Glutamatergic neuron (in vitro differentiated cells): ENCODE results near the gene TNRC6A. TPM values are rescaled to one million over a fixed set of nuclear protein-coding genes. Genes with fewer than 3 reads are reported as not detected.
A peak's percentile ranks its signal among the peaks of the same experiment; 100 is the strongest.

Source experiments
- DNase-seq: peaks from one replicate; pipeline ENCODE4 v3.0.0; 2022
- H3K27ac Mint-ChIP-seq: one replicate; pipeline ENCODE4 v1.8.0; 2020; ENCODE audit warnings: mild to moderate bottlenecking, mixed read lengths, inconsistent platforms; ENCODE audit not compliant: unreplicated experiment
- H3K27me3 Mint-ChIP-seq: one replicate; pipeline ENCODE4 v1.8.0; 2020; ENCODE audit warnings: mild to moderate bottlenecking, moderate library complexity, mixed read lengths, inconsistent platforms; ENCODE audit not compliant: unreplicated experiment
- H3K36me3 Mint-ChIP-seq: one replicate; pipeline ENCODE4 v1.8.0; 2020; ENCODE audit warnings: mild to moderate bottlenecking, mixed read lengths, inconsistent platforms; ENCODE audit not compliant: unreplicated experiment
- H3K4me1 Mint-ChIP-seq: one replicate; pipeline ENCODE4 v1.8.0; 2020; ENCODE audit warnings: mild to moderate bottlenecking, low read depth, mixed read lengths, inconsistent platforms; ENCODE audit not compliant: unreplicated experiment
- H3K4me3 Mint-ChIP-seq: one replicate; pipeline ENCODE4 v1.8.0; 2020; ENCODE audit warnings: mild to moderate bottlenecking, mixed read lengths, inconsistent platforms; ENCODE audit not compliant: unreplicated experiment
- H3K9me3 Mint-ChIP-seq: one replicate; pipeline ENCODE4 v1.8.0; 2020; ENCODE audit warnings: mild to moderate bottlenecking, moderate library complexity, mixed read lengths, inconsistent platforms; ENCODE audit not compliant: unreplicated experiment
- total RNA-seq: library from RNA; stranded (reverse); fragmentation: NEBNext Ultra II Directional; extraction: Animal tissue kit (Norgen Biotek cat#: 25700); gene quantifications from one replicate; pipeline ENCODE4 v1.2.1, GENCODE V29; 2021; ENCODE audit not compliant: unreplicated experiment
- TF ChIP-seq, protein P1 (sequence below): fragments of 200-600 bp; sonication (generic); IDR thresholded peaks from one replicate; pipeline ENCODE4 v1.5.0; 2021; ENCODE audit not compliant: partially characterized antibody, unreplicated experiment

Gene TNRC6A
- total RNA-seq, 1 donor from 2014 or later: 91.6 TPM

DNA sequence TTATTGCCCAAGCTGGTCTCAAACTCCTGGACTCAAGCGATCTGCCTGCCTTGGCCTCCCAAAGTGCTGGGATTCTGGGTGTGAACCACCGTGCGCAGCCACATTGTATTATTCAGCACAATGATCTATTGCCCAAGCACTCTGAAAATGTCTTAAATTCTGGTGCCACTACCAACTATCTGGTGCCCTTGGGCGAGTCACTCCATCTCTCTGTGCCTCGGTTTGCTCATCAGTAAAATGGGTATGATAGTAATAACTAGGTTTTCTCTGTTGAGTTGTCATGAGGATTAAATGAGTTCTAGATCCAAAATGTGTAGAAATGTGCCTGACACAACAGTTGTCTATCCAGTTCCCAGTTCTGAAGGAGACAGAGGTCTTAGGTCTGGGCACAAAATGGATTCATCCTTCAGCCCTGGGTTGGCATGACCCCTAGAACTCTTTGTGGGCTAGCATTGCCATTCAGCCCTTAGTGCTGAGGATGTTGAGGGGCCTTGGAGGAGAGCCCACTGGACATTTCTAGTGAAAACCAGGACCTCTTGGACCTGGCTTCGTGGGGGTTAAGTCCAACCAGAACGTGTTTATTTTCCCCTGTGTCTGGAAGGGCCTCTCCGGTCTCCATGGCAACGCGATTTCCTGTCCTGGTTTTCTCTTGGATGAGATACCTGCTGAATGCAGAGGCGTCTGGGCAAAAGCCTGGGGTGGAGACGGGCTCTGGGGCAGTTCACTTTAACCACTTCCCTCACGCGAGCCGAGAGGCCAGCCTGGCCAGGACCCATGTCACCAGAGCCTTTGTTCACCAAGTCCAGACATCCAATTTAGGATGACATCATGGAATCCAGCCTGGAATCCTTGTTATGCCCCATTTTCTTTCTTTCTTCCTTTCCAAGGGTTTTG, 43.7 kb upstream of the TNRC6A start:
- Mint-ChIP-seq H3K9me3 (peaks cover 2% of the 10 kb centered on the region), H3K27me3 (peaks cover 2% of the 10 kb centered on the region), H3K4me1 (peaks cover 2% of the 10 kb centered on the region), H3K4me3 (no peak overlapping the region), H3K36me3 (no peaks in the 10 kb centered on the region), H3K27ac (no peak overlapping the region)
- peak; percentile 42 for DNase-seq
- TF ChIP-seq, protein P1, sequence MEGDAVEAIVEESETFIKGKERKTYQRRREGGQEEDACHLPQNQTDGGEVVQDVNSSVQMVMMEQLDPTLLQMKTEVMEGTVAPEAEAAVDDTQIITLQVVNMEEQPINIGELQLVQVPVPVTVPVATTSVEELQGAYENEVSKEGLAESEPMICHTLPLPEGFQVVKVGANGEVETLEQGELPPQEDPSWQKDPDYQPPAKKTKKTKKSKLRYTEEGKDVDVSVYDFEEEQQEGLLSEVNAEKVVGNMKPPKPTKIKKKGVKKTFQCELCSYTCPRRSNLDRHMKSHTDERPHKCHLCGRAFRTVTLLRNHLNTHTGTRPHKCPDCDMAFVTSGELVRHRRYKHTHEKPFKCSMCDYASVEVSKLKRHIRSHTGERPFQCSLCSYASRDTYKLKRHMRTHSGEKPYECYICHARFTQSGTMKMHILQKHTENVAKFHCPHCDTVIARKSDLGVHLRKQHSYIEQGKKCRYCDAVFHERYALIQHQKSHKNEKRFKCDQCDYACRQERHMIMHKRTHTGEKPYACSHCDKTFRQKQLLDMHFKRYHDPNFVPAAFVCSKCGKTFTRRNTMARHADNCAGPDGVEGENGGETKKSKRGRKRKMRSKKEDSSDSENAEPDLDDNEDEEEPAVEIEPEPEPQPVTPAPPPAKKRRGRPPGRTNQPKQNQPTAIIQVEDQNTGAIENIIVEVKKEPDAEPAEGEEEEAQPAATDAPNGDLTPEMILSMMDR: no peak

DNA sequence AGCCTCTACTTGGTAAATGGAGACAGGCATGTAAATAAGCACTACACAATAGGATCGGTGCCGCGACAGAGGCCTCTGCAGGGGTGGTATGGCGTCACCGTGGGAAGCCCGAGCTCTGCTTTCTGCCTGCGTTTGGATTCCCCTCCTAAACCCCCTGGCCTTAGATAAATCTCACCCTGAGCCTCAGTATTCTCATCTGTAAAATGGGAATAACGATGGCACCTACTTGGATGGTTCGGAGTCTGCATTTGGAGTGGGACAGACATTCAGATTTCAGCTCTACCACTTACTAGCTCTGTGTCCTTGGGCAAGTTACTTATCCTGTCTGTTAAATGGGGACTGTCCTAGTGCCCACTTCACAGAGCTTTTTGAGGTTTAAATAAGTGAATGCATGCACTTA, 42.8 kb upstream of the TNRC6A start:
- Mint-ChIP-seq H3K9me3 (peaks cover 2% of the 10 kb centered on the region), H3K4me3 (no peak overlapping the region), H3K36me3 (no peaks in the 10 kb centered on the region), H3K27me3 (peaks cover 2% of the 10 kb centered on the region), H3K4me1 (peaks cover 2% of the 10 kb centered on the region), H3K27ac (no peak overlapping the region)
- no peak for DNase-seq
- TF ChIP-seq, protein P1: no peak

DNA sequence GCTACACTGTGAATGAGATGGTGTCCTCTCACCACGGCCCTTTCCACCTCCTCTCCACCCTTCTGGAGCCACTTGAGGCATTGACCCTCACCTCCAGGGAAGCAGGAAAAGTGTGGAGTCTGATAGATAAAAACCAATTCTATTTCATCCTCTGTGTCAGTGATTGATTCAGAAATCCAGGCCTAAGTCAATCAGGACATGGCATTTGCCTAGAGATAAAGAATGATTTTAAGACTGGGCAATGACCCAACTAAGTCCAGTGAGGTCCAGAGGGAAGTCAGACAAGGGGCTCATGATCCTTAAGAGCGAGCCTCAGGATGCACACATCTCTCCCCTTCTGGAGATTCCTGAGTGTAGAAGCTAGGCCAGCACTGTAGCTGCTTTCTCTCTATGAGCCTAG, 41.1 kb upstream of the TNRC6A start:
- H3K36me3 Mint-ChIP-seq: no peaks in the 10 kb centered on the region
- peaks cover 2% of the 10 kb centered on the region for H3K9me3 Mint-ChIP-seq
- H3K4me1 Mint-ChIP-seq: peaks cover 2% of the 10 kb centered on the region
- H3K27me3 Mint-ChIP-seq: peaks cover 2% of the 10 kb centered on the region
- no peak for DNase-seq
- TF ChIP-seq, protein P1: no peak
- H3K27ac Mint-ChIP-seq: no peak overlapping the region
- H3K4me3 Mint-ChIP-seq: no peak overlapping the region

DNA sequence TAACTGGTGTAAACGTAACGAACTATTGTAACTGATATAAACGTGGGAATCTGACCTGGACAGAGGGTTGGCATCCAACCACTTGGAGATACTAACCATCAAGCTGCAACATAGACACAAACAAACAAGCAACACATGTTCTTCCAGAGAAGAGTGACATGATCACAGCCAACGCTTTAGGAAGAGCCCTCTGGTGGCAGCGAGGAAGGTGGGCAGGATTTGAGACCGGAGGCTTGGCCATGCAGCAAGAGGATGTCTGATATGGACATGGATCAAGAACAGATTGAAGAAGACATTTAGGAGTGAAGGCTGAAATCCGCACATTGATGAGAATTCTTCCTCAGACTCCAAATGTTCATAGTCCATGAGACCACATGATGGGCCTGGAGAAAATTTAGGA, 40.3 kb upstream of the TNRC6A start:
- TF ChIP-seq, protein P1: peak; percentile 61
- DNase-seq: peak; percentile 39
- no peak overlapping the region for H3K27ac Mint-ChIP-seq
- no peak overlapping the region for H3K4me3 Mint-ChIP-seq
- H3K9me3 Mint-ChIP-seq: peaks cover 2% of the 10 kb centered on the region
- H3K27me3 Mint-ChIP-seq: peaks cover 2% of the 10 kb centered on the region
- H3K4me1 Mint-ChIP-seq: peaks cover 2% of the 10 kb centered on the region
- no peaks in the 10 kb centered on the region for H3K36me3 Mint-ChIP-seq

DNA sequence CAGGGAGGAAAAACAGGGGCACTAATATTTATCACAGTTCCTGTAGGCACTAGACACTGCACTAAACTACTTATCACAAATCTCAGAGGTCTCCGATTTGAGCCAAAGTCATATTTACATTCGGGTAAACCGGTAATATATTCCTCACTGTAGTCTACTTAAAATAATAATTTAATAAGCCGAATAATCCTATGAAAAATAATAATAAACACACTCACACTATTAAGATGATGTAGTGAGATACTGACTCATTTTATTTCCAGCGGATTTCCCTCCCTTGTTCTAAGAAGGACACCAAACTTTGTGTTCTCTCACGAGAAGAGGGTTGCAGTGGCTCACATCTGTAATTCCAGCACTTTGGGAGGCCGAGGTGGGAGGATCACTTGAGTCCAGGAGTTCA, 36.6 kb upstream of the TNRC6A start:
- Mint-ChIP-seq H3K4me1 (no peaks in the 10 kb centered on the region), H3K36me3 (no peaks in the 10 kb centered on the region), H3K27me3 (peaks cover 2% of the 10 kb centered on the region), H3K27ac (no peak overlapping the region), H3K4me3 (no peak overlapping the region), H3K9me3 (no peaks in the 10 kb centered on the region)
- TF ChIP-seq, protein P1: no peak
- no peak for DNase-seq
